Neural cell (in vitro differentiated cells): ENCODE results near the gene SLC5A2.

ENCODE experiments used
- CTCF ChIP-seq: fragments of 450-650 bp; IDR thresholded peaks from 2 replicates; pipeline ENCODE4 v1.5.1; 2014; ENCODE audit warnings: antibody characterized with exemption, mild to moderate bottlenecking, moderate library complexity; ENCODE audit not compliant: poor library complexity, severe bottlenecking
- EP300 ChIP-seq: fragments of 450-650 bp; conservative IDR thresholded peaks from 2 replicates; pipeline ENCODE4 v1.6.1; 2014; ENCODE audit warnings: antibody characterized with exemption, mild to moderate bottlenecking, moderate library complexity; ENCODE audit not compliant: poor library complexity, severe bottlenecking

- TF ChIP-seq EP300 = no peak
- TF ChIP-seq CTCF = no peak
Measured at GRCh38 chr16:31476303-31477219, 6.4 kb upstream of the SLC5A2 start.
